BLaER1 (cell line): Measurements from ENCODE around the gene EN2.
"Not testable (repeated sequence)": the region's sequence is repeated elsewhere in the genome, so short reads cannot be mapped to it uniquely, and the experiment has no call there.

ENCODE experiments used
- H3K27ac ChIP-seq: shearing (Covaris generic); formaldehyde crosslinking; 2 replicates; pipeline ENCODE4 v1.8.1; 2022
- H3K27me3 ChIP-seq: shearing (Covaris generic); formaldehyde crosslinking; 2 replicates; pipeline ENCODE4 v1.8.1; 2022
- H3K36me3 ChIP-seq: shearing (Covaris generic); formaldehyde crosslinking; 2 replicates; pipeline ENCODE4 v1.8.1; 2022
- H3K4me1 ChIP-seq: shearing (Covaris generic); formaldehyde crosslinking; 2 replicates; pipeline ENCODE4 v1.8.1; 2022
- H3K4me2 ChIP-seq: shearing (Covaris generic); formaldehyde crosslinking; 2 replicates; pipeline ENCODE4 v1.8.1; 2022
- H3K4me3 ChIP-seq: shearing (Covaris generic); formaldehyde crosslinking; 2 replicates; pipeline ENCODE4 v1.8.1; 2022
- H3K9ac ChIP-seq: shearing (Covaris generic); formaldehyde crosslinking; 2 replicates; pipeline ENCODE4 v1.8.1; 2022
- H3K9me3 ChIP-seq: shearing (Covaris generic); formaldehyde crosslinking; 2 replicates; pipeline ENCODE4 v1.8.1; 2022
- H4K20me1 ChIP-seq: shearing (Covaris generic); formaldehyde crosslinking; 2 replicates; pipeline ENCODE4 v1.8.1; 2022
- Cebpa-rat ChIP-seq: shearing (Covaris generic); IDR thresholded peaks from 2 replicates; pipeline ENCODE4 v1.8.1; 2022

Gene EN2

GRCh38 chr7:155435110-155435509, 22.8 kb upstream of the EN2 start:
- Histone ChIP-seq H3K27me3 (peaks cover 46% of the 10 kb centered on the region), H3K36me3 (no peaks in the 10 kb centered on the region), H3K9ac (no peak overlapping the region), H3K4me3 (no peak overlapping the region), H4K20me1 (peaks cover 6% of the 10 kb centered on the region; the same call in 1 of the 2 replicates), H3K9me3 (peaks cover 8% of the 10 kb centered on the region; the same call in 1 of the 2 replicates), H3K27ac (no peak overlapping the region), H3K4me1 (no peaks in the 10 kb centered on the region), H3K4me2 (no peak overlapping the region)
- no peak for TF ChIP-seq Cebpa-rat

- H3K4me2 ChIP-seq = no peak overlapping the region
- no peak for TF ChIP-seq Cebpa-rat
- no peak overlapping the region for H3K9ac ChIP-seq
- H3K4me3 ChIP-seq = no peak overlapping the region
- H3K27ac ChIP-seq = no peak overlapping the region
- H4K20me1 ChIP-seq = peaks cover 11% of the 10 kb centered on the region; the same call in 1 of the 2 replicates
- peaks cover 8% of the 10 kb centered on the region; the same call in 1 of the 2 replicates for H3K9me3 ChIP-seq
- no peaks in the 10 kb centered on the region for H3K4me1 ChIP-seq
- peaks cover 58% of the 10 kb centered on the region for H3K27me3 ChIP-seq
- no peaks in the 10 kb centered on the region for H3K36me3 ChIP-seq
Measured at GRCh38 chr7:155437836-155438235, 20.1 kb upstream of the EN2 start.

- Histone ChIP-seq H3K9ac (no peak overlapping the region), H3K4me3 (no peak overlapping the region), H3K27me3 (peaks cover 63% of the 10 kb centered on the region), H3K9me3 (peaks cover 5% of the 10 kb centered on the region; the same call in 1 of the 2 replicates), H3K36me3 (no peaks in the 10 kb centered on the region), H3K27ac (no peak overlapping the region), H3K4me1 (no peaks in the 10 kb centered on the region), H4K20me1 (peaks cover 11% of the 10 kb centered on the region; the same call in 1 of the 2 replicates), H3K4me2 (no peak overlapping the region)
- TF ChIP-seq Cebpa-rat = no peak
Measured at GRCh38 chr7:155438777-155439176, 19.2 kb upstream of the EN2 start.

GRCh38 chr7:155439311-155440017, 18.5 kb upstream of the EN2 start:
- Histone ChIP-seq H3K9ac (no peak overlapping the region), H3K4me1 (no peaks in the 10 kb centered on the region), H3K27ac (no peak overlapping the region), H3K27me3 (peaks cover 64% of the 10 kb centered on the region), H3K4me2 (no peak overlapping the region), H3K36me3 (no peaks in the 10 kb centered on the region), H4K20me1 (peaks cover 11% of the 10 kb centered on the region; the same call in 1 of the 2 replicates), H3K4me3 (no peak overlapping the region), H3K9me3 (peaks cover 5% of the 10 kb centered on the region; the same call in 1 of the 2 replicates)
- no peak for TF ChIP-seq Cebpa-rat

GRCh38 chr7:155440018-155440410, 17.9 kb upstream of the EN2 start:
- TF ChIP-seq Cebpa-rat = no peak
- Histone ChIP-seq H3K4me2 (no peak overlapping the region), H3K9ac (no peak overlapping the region), H3K4me1 (no peaks in the 10 kb centered on the region), H3K9me3 (peaks cover 5% of the 10 kb centered on the region; the same call in 1 of the 2 replicates), H4K20me1 (peaks cover 11% of the 10 kb centered on the region; the same call in 1 of the 2 replicates), H3K27ac (no peak overlapping the region), H3K4me3 (no peak overlapping the region), H3K27me3 (peaks cover 66% of the 10 kb centered on the region), H3K36me3 (no peaks in the 10 kb centered on the region)

GRCh38 chr7:155441856-155442255, 16.1 kb upstream of the EN2 start:
- no peak overlapping the region for H3K4me3 ChIP-seq
- H3K27me3 ChIP-seq = peaks cover 74% of the 10 kb centered on the region
- peaks cover 4% of the 10 kb centered on the region; the same call in 1 of the 2 replicates for H3K9me3 ChIP-seq
- H3K36me3 ChIP-seq = no peaks in the 10 kb centered on the region
- no peak overlapping the region for H3K27ac ChIP-seq
- TF ChIP-seq Cebpa-rat = no peak
- no peak overlapping the region for H3K4me2 ChIP-seq
- peaks cover 11% of the 10 kb centered on the region; the same call in 1 of the 2 replicates for H4K20me1 ChIP-seq
- no peak overlapping the region for H3K9ac ChIP-seq
- no peaks in the 10 kb centered on the region for H3K4me1 ChIP-seq

- peaks cover 74% of the 10 kb centered on the region for H3K27me3 ChIP-seq
- H3K9ac ChIP-seq = no peak overlapping the region
- H3K4me1 ChIP-seq = no peaks in the 10 kb centered on the region
- no peaks in the 10 kb centered on the region for H3K36me3 ChIP-seq
- H3K9me3 ChIP-seq = no peaks in the 10 kb centered on the region
- H4K20me1 ChIP-seq = peaks cover 32% of the 10 kb centered on the region
- H3K27ac ChIP-seq = no peak overlapping the region
- no peak for TF ChIP-seq Cebpa-rat
- no peak overlapping the region for H3K4me3 ChIP-seq
- H3K4me2 ChIP-seq = no peak overlapping the region
Measured at GRCh38 chr7:155444746-155445145, 13.2 kb upstream of the EN2 start.

GRCh38 chr7:155445606-155446005, 12.3 kb upstream of the EN2 start:
- Histone ChIP-seq H4K20me1 (peaks cover 32% of the 10 kb centered on the region), H3K27me3 (peaks cover 74% of the 10 kb centered on the region)
- H3K4me1 ChIP-seq, H3K4me2 ChIP-seq, H3K9ac ChIP-seq, H3K27ac ChIP-seq, H3K9me3 ChIP-seq, H3K4me3 ChIP-seq, H3K36me3 ChIP-seq: not testable (repeated sequence)

GRCh38 chr7:155447603-155448002, 10.3 kb upstream of the EN2 start:
- H3K27me3 ChIP-seq = peaks cover 84% of the 10 kb centered on the region
- no peak overlapping the region for H3K4me3 ChIP-seq
- no peak overlapping the region for H3K4me2 ChIP-seq
- TF ChIP-seq Cebpa-rat = no peak
- H3K9ac ChIP-seq = no peak overlapping the region
- H3K4me1 ChIP-seq = no peaks in the 10 kb centered on the region
- H4K20me1 ChIP-seq = peaks cover 51% of the 10 kb centered on the region
- H3K36me3 ChIP-seq = no peaks in the 10 kb centered on the region
- H3K9me3 ChIP-seq = no peaks in the 10 kb centered on the region
- no peak overlapping the region for H3K27ac ChIP-seq

- H3K9me3 ChIP-seq = no peaks in the 10 kb centered on the region
- no peak overlapping the region for H3K4me2 ChIP-seq
- no peak overlapping the region for H3K9ac ChIP-seq
- peaks cover 61% of the 10 kb centered on the region for H4K20me1 ChIP-seq
- no peak for TF ChIP-seq Cebpa-rat
- H3K4me3 ChIP-seq = no peak overlapping the region
- no peaks in the 10 kb centered on the region for H3K36me3 ChIP-seq
- H3K27me3 ChIP-seq = peaks cover 89% of the 10 kb centered on the region
- H3K27ac ChIP-seq = no peak overlapping the region
- H3K4me1 ChIP-seq = no peaks in the 10 kb centered on the region
Measured at GRCh38 chr7:155448632-155449007, 9.3 kb upstream of the EN2 start.
